NCI-H146 treated with DMSO at 0.1 percent for 48 hours (cell line): ENCODE results near the gene FASN.

ENCODE experiments used
- DNase-seq: peaks from one replicate; lab custom pipeline; 2025; ENCODE audit not compliant: unreplicated experiment; lab: John Stamatoyannopoulos, UW

Gene FASN

GRCh38 chr17:82030470-82031302, 67.3 kb downstream of the FASN start:
- DNase-seq: peak; percentile 37

GRCh38 chr17:82029990-82030469, 68.0 kb downstream of the FASN start:
- DNase-seq: no peak

- DNase-seq: no peak
These were observed 68.6 kb downstream of the FASN start for GRCh38 chr17:82029391-82029790.

GRCh38 chr17:82028966-82029365, 69.1 kb downstream of the FASN start:
- DNase-seq: no peak
